Germinal center (tissue), 1 donor: ENCODE data around the gene SNRNP27.

Experiments used
- DNase-seq: peaks from one replicate; pipeline ENCODE4 v3.0.0; 2012; ENCODE audit warnings: mixed read lengths, low spot score

The SNRNP27 gene

GRCh38 chr2:69916106-69916505 lies 22.4 kb downstream of the SNRNP27 start:
- DNase-seq = no peak

GRCh38 chr2:69917852-69918251 lies 24.1 kb downstream of the SNRNP27 start:
- no peak for DNase-seq

- DNase-seq = no peak
These were observed 24.6 kb downstream of the SNRNP27 start for GRCh38 chr2:69918401-69918800.

- no peak for DNase-seq
These were observed 29.4 kb downstream of the SNRNP27 start for GRCh38 chr2:69923116-69923515.

GRCh38 chr2:69926849-69927515 lies 33.2 kb downstream of the SNRNP27 start:
- no peak for DNase-seq

GRCh38 chr2:69931832-69932595 lies 38.3 kb downstream of the SNRNP27 start:
- no peak for DNase-seq

GRCh38 chr2:69932596-69932922 lies 38.8 kb downstream of the SNRNP27 start:
- no peak for DNase-seq

GRCh38 chr2:69933254-69933828 lies 39.6 kb downstream of the SNRNP27 start:
- no peak for DNase-seq

GRCh38 chr2:69933839-69934613 lies 40.3 kb downstream of the SNRNP27 start:
- DNase-seq = no peak

- no peak for DNase-seq
These were observed 40.8 kb downstream of the SNRNP27 start for GRCh38 chr2:69934614-69934908.

- no peak for DNase-seq
These were observed 41.3 kb downstream of the SNRNP27 start for GRCh38 chr2:69935011-69935410.

GRCh38 chr2:69936906-69937305 lies 43.1 kb downstream of the SNRNP27 start:
- DNase-seq = no peak

GRCh38 chr2:69937968-69938367 lies 44.2 kb downstream of the SNRNP27 start:
- DNase-seq = no peak

- no peak for DNase-seq
These were observed 46.0 kb downstream of the SNRNP27 start for GRCh38 chr2:69939722-69940121.

GRCh38 chr2:69940691-69941090 lies 46.9 kb downstream of the SNRNP27 start:
- DNase-seq = no peak

- DNase-seq = no peak
These were observed 49.5 kb downstream of the SNRNP27 start for GRCh38 chr2:69943000-69943842.

- DNase-seq = no peak
These were observed 50.2 kb downstream of the SNRNP27 start for GRCh38 chr2:69943843-69944525.

- DNase-seq = no peak
These were observed 51.0 kb downstream of the SNRNP27 start for GRCh38 chr2:69944756-69945155.

- DNase-seq = no peak
These were observed 51.7 kb downstream of the SNRNP27 start for GRCh38 chr2:69945441-69945840.

- DNase-seq = no peak
These were observed 52.2 kb downstream of the SNRNP27 start for GRCh38 chr2:69945941-69946340.
